ENCODE data around the gene IRF8.

Gene IRF8

DNA sequence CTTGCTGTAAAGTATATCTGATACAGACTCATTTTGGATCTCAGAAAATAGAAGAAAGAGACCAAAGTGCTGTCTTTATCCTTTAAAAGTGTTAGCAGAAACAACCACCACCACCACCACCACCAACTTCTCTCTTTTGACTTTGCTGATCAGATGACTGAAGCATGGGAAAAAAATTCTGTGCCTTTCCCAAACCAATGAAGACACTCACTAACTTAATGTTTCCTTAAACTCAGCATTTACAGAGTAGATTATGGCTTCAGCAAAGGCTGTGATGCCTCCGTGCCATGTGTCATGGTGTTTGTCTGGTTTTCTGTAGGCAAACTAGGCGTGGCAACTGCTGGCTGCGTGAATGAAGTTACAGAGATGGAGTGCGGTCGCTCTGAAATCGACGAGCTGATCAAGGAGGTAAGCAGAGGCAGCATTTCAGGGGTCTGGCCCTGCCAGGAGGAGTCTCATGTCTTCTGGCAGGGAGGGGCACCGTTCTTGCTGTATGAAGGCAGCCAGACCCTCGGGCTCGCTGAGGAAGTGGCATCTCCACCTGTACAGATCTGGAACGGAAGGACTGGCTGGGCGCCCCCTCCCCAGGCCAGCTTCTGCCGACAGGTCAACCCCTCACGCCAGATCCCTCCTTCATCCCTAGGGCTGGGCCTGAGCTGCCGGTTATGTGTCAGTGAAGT, 12.4 kb downstream of the IRF8 start:
- FAIRE-seq: no peak

DNA sequence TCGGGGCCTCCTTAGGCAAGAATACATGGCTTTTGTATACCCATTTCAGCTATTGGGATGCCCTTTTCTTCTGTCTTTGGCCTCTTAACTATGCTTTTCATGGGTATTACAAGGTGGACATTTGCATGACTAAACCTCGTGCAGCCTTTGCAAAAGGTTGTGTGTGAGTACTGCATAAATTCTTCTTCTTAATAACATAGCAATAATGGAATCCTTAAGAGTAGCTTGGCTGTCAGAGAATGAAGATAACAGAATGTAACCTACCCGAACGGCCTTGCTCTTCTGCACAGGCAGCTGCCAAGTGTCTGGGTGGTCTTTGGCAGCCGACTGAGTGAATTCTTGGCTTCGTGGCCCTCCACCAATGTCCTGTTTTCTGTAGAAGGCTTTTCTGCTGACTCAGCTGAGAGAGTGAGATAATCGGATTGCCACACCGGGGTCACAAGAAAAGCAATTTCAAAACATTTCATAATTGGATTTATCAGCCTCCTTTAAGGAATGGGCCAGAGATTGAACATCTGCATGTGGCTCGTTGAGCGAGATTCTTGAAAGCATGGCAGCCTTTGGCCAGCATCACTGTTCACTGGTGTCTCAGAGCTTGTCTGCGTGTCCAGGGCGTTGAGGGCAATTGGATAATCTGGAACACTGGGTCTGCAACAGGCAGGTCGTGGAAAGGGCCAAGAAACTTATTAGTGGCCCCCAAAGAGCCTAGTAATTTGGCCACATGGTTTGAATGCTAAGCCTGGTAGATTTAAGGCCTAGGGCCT, 13.4 kb downstream of the IRF8 start:
- FAIRE-seq (no peak), DNase-seq (ENCODE audit: insufficient read length, low spot score) (no peak)

More for the DNA sequence above, 12.4 kb downstream of the IRF8 start:
- no peak for DNase-seq (ENCODE audit: insufficient read length, low spot score)

DNA sequence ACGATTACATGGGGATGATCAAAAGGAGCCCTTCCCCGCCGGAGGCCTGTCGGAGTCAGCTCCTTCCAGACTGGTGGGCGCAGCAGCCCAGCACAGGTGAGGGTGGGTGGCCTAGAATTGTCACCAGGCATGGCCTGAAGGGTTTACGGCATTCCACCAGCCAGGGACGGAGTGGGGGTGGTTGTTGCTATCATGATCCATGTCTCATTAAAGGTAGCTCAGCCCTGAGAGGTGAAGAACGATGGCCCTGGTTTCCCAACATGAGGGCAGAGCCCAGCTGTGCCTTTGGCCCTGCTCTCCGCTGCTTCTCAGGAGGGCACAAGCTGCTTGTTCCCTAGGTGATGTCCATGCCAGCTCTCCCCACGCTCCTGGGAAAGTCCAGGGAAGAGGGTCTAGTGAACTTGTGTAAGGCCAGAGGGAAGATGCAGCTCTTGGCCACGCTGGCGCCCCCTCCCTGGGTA, 14.2 kb downstream of the IRF8 start:
- DNase-seq (ENCODE audit: insufficient read length, low spot score) (no peak), FAIRE-seq (no peak)

DNA sequence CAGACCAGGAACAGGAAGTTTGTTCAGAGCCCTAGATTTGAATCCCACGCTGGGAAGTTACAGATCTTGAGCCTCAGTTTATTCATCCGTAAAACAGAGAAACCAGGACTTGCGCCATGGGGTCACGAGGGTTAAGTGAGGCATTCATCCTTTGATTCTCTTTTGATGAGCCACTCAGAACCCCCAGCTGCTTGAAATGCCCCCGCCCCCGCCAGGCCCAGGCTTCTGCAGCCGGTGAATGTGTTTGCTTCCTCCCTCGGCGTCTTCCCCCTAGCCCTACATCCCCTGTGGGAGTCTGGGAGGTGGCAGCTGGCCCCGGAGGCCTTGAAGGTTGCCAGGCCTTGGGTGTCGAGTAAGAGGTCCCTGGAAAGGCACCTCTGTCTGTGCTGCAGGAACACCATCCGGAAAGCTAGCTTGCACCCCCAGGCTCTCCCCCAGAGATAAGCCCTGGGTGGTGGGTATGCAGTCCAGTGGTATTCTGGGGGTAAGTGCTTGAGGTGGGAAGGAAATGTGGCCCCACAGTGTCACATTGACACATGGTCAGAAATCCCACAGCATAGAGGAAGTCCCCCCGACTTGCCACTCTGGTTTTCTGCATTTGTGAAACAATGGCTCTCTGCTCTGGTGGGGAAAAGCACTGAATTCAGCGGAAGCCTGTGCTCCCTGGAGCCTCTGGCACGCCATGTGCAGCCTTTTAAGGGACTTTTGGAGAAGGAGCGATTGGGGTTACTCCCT, 14.9 kb downstream of the IRF8 start:
- no peak for FAIRE-seq
- no peak for DNase-seq (ENCODE audit: insufficient read length, low spot score)

DNA sequence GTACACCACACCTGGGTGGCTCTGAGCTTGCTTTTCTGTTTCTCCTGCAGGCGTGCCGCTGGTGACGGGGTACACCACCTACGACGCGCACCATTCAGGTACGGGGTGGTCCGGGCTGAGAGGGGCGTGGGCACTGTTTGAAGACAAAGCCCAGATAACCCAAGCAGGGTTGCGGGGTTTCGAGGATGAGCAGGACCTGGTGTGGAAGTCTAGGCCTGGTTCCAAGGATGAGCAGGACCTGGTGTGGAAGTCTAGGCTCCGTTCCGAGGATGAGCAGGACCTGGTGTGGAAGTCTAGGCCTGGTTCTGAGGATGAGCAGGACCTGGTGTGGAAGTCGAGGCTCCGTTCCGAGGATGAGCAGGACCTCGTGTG, 15.4 kb downstream of the IRF8 start:
- DNase-seq (ENCODE audit: insufficient read length, low spot score) (no peak), FAIRE-seq (no peak)

DNA sequence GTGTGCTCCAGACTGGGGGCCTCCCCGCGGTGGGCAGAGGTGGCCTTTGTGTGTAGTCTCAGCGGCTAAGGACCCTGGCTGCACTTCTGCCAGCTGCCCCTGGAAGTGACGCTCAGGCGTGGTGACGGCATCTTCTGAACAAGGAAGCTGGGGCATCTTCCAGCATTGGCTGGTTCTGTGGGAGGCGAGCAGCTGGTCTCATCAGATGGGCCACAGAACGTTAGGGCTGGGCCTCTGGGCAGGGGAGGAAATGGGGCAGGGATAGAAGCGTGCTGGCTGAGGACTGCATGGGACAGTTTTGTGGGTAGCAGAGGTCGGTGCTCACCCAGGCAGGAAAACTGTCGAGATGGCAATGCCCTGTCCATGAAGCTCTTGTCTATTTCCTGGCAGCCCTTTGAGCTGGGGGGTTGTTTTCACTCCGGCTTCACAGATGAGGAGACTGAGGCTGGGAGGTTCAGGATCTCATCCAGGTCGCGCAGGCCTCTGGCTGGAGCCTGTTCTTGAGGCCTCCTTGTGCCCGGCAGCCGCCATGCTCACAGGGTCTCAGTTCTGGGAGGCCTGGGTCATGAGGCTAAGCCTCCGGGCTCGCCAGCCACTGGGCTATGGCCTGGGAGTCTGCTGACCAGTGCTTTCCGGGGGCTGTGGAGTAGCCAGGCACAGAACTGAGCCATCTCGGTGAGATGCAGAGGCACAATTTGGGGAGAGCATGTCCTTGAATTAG, 16.3 kb downstream of the IRF8 start:
- FAIRE-seq: no peak

DNA sequence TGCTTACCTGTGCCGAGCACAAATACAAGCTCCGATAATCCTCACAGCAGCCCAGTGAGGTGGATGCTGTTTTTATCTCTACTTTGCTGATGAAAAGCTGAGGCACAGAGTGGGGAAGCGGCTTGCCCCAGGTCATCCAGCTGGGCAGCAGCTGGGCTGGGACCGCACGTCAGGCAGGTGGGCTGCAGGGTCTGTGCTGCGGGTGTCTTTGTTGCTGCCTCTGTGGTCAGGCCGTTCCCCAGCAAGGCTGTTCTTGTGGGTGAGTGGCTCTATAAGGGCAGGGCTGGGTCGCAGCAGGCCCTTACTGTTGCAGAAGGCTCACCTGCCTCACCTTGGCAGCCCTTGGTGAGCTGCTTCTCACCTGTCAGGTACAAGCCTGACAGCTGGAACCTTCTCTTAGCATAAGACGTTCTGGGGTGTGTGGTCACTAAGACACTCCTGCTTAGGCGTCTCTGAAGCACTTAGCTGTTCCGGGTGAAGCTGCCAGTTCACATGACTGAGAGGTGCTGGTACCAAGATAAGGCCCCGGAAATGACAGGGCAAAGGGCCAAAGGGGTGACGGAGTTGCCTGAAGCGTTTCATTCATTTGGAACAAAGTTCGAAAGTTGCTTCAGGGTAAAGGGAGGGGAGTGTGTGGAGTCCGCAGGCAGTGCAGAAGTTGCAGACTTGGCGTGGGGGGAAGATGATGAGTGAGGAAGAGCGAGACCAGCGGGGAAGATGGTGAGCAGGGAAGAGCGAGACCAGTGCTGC, 17.4 kb downstream of the IRF8 start:
- FAIRE-seq: peak; percentile 52
- no peak for DNase-seq (ENCODE audit: insufficient read length, low spot score)

More for the DNA sequence above, 16.3 kb downstream of the IRF8 start:
- DNase-seq (ENCODE audit: insufficient read length, low spot score): no peak

DNA sequence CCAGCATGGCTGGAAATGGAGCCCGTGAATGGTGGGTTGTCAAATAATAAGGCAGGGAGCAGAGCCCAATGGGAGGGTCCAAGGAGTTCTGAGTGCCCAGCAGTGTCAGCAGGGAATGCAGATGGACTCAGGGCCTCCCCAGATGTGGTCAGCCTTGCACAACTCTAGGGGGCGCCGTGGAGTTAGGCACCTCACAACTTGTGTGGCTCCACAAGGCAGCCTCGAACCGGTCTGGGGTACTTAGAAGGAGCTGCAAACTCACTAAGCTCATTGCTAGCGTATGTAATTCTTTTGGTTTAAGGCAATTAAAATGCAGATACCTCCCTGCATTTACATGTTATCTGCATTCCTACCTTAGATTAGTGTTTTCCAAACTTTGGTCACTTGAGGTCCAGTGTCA, 18.1 kb downstream of the IRF8 start:
- FAIRE-seq (no peak), DNase-seq (ENCODE audit: insufficient read length, low spot score) (no peak)

DNA sequence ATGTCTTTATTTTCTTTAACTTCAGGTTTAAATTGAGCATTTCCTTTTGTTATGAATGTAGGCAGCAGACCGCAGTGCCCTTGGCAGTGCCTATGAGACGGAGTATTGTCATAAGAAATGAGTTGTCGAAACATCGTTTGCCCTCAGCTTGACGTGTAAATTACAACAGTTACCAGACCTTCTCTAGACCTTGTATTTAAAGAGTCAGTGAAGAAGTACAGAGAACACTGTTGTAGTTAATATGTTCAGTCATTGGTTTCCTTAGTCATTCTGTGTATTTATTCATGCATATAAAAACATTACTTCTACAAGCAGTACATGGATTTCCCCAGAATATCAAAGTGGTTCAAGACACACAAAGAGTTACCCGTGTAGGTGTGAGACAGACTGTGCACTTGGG, 19.0 kb downstream of the IRF8 start:
- peak; percentile 52 for FAIRE-seq
- DNase-seq (ENCODE audit: insufficient read length, low spot score): no peak

DNA sequence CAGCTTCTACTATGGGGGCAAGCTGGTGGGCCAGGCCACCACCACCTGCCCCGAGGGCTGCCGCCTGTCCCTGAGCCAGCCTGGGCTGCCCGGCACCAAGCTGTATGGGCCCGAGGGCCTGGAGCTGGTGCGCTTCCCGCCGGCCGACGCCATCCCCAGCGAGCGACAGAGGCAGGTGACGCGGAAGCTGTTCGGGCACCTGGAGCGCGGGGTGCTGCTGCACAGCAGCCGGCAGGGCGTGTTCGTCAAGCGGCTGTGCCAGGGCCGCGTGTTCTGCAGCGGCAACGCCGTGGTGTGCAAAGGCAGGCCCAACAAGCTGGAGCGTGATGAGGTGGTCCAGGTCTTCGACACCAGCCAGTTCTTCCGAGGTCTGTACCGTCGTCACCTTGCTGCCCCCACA, 19.5 kb downstream of the IRF8 start:
- FAIRE-seq (peak; percentile 48), DNase-seq (ENCODE audit: insufficient read length, low spot score) (no peak)

DNA sequence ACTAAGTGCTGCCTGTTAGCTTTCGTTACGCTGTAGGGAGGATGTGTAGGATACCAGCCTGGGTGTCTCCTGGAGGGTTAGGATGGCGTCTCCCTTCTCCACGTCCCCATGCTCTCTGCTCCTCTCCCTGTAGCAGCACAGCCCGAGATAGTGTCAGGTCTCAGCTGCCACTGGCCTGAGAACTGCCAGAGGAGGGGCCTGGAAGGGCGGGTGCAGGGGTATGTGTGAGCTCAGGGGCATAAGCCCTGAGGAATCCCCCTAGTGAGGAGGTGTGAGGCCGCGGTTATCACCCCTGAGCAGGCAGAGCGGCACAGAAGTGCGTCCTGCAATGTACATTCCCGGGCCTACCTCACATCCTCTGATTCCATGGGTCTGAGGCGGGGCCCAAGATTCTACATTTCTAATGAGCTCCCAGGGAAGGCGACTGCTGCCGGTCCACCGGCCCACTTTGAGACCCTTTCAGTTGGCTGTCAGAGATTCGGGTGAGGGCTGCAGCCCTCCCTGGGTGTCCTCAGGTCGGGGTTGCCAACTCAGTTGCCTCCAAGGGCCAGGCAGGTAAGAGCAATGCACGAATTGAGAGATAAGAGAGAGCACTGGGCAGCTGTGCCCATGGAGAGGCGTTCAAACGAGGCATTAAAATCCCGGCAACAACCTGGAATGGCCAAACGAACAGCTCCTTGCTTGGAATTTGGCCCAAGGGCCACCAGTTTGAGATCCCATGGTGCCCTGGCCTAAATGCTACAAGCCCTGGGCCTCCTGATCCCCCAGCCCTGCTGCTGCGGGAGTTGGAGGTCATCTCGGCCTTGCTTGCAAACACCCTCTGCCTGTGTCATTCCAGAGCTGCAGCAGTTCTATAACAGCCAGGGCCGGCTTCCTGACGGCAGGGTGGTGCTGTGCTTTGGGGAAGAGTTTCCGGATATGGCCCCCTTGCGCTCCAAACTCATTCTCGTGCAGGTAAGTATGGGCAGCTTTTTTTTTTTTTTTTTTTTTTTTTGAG, 20.6 kb downstream of the IRF8 start:
- DNase-seq (ENCODE audit: insufficient read length, low spot score) (no peak), FAIRE-seq (no peak)

DNA sequence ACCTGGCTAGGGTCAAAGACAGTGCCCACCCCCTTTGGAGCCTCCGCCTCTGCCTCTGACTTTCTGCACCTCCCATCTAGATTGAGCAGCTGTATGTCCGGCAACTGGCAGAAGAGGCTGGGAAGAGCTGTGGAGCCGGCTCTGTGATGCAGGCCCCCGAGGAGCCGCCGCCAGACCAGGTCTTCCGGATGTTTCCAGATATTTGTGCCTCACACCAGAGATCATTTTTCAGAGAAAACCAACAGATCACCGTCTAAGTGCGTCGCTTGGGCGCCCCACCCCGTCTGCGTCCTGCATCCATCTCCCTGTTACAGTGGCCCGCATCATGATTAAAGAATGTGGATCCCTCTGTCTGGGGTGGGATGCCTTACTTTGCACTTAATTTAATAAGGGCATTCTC, 22.1 kb downstream of the IRF8 start:
- DNase-seq (ENCODE audit: insufficient read length, low spot score): no peak

DNA sequence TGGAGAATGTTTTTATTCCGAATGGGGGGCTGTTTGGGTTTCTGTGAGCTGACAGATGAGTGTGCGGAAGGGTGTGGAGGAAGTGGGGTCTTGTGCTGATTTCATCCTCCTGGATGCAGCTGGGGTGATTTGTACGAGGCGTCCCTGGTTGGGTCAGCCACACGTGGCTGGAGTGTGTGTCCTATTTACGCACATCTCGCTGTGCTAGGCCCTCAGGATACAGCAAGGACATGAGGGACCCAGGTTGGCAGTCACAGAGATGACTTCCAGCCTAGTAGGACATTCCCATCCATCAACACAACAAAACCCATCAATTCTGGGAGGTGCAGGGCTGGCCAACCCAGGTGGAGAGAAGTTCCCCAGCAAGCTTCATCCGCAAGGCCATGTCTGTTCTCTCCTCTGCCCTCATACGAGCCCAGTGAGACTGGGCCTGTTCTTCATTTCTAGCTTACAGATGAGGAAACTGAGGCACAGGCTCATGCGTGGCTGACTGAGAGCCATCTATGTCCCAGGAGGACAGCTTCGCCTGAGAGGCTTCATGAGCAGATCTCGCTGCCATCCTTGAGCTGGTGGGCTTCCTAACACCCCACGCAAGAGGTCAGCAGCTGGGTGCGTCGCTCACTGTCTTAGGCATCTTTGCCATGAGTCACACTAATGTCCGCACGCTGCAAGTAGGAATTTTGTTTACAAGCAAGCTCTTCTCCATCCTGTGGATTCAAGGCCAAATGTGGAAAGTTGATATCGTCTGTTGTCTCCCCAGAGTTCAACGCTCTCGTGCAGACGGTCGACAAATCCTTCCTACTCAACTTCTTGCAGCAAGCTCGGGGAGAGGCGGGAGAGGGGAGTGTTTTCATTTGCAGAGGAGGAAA, 24.4 kb downstream of the IRF8 start:
- FAIRE-seq: peak; percentile 81
- peak; percentile 45 for DNase-seq (ENCODE audit: insufficient read length, low spot score)

More for the DNA sequence above, 22.1 kb downstream of the IRF8 start:
- no peak for FAIRE-seq

DNA sequence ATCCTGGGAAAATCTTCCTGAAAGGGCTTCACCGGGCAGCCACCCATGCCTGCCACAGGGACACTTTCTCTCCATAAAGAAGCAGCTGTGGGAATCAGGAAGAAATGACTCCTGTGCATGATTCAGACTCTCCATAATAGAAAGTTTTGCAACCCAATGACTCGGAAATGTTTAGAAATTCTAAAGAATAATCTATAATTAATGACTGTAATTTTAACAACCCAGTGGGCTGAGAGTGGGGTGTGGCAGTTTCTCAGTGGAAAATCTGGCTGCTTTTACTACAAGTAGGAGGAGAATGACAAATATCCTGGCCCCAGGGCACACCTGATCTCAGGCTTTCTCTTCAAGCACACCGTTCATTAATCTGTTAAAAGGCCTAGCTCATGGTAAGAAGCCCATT, 25.7 kb downstream of the IRF8 start:
- FAIRE-seq (no peak), DNase-seq (ENCODE audit: insufficient read length, low spot score) (no peak)

DNA sequence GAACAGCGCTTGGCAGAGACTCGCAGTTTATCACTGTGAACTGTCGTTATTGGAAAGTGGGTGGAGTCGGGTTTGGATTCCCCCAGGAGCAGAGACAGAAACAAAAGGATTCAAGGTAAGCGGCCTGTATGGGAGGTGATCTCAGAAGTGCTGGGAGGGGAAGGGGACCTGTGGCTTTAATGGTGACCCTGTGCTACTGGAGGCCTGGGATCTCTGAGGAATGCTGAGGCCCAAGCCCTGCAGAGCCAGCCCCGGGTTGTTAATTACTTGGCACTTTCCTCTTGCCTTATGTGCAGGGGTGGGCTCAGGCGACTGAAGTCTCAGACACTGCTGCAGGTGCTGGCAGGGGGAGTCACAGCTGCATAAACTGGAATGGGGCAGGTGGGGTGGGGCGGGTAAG, 27.4 kb downstream of the IRF8 start:
- no peak for FAIRE-seq
- no peak for DNase-seq (ENCODE audit: insufficient read length, low spot score)

DNA sequence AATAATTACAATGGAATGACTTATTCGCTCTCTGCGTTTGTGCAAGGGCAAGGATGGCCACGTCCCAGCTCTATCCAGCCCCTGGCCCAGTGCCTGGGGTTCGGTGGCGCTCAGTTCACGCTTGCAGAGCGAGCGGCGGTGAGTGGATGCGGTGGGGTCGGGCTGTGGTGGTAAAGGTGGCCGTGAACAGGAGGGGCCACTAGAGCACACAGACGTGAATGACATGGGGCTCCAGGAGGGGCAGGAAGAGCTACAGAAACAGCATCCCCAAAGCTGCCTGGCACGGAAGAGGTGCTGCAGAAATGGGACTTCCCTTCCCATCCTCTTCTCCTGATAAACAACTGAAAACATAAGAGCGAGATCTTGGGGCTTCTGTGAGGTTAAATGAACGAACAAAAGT, 28.4 kb downstream of the IRF8 start:
- no peak for FAIRE-seq
- no peak for DNase-seq (ENCODE audit: insufficient read length, low spot score)

DNA sequence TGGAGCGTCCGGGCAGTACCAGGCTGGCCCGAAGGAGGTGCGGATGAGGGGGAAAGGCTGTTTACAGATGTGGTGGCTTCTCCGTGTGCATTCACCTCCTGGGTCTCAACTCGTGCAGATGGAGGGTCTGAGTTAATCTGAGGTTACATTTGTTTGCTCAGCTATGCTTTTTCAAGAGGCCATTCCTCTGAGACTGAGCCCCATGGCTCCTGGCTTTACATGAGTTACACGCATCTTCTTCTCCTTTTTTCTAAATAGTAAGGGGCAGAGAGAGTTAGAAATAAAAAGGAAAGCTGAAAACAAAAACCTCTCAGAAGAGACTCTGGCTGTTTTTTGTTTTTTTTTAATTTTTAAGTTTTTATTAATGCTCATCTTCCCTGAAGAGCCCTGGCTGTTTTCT, 29.0 kb downstream of the IRF8 start:
- no peak for DNase-seq (ENCODE audit: insufficient read length, low spot score)
- FAIRE-seq: no peak

DNA sequence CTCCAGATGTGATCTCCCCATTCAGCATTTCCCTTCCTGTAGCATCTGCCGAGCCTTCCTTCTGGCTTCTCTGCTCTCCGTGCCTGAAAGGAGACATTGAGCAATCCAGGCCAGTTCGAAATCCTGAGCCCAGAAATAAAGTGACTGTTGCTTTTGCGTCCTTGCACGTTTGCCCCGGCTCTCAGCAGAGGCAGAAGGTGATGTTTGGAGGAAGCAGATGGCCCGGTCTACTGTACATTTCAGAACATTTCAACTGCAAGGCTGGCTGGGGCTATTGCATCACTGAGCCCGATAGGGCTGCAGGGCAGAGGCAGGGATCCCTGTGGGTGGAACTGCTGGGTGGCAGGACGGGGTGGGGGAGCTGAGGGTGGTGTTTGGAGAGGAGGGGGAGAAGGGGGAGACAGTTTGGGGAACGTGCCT, 29.4 kb downstream of the IRF8 start:
- no peak for DNase-seq (ENCODE audit: insufficient read length, low spot score)
- no peak for FAIRE-seq
